ENCODE measurements around the gene CABP1.

The CABP1 gene

DNA sequence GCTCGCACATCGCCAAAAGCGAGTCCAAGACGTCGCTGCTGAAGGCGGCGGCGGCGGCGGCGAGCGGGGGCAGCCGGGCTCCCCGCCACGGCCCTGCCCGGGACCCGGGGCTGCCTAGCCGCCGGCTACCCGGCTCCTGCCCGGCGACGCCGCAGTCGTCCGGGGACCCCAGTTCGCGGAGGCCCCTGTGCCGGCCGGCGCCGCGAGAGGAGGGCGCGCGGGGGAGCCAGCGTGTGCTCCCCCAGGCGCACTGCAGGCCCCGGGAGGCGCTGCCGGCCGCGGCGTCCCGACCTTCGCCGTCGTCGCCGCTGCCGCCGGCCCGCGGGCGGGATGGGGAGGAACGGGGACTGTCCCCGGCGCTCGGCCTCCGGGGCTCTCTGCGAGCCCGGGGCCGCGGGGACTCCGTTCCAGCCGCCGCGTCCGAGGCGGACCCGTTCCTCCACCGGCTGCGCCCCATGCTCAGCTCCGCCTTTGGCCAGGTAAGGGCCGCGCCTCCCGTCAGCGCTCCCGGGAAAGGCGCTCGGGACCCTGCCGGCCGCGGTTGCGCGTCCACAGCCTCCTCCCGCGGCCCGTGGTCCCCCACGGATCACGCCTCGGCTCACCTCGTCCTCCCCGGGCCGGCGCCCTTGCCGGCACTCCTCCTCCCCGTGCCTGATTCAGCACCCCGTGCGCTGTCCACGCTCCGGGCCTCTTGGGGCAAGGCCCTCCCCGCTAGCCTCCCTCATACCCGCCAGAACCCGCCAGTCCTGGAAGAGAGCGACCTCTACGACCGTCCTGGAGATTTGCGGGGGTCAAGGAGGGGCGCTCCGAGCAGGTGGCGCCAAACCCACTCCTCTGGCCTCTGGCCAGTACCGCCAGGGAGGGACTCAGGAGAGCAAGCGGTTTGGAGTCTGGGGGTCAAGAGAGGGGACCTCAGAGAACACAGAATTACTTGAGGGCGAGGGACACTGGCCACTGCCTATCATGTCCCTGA is 721 bp downstream of the CABP1 start:
- DNase-seq, result no peak

GRCh38 chr12:120642121-120642520 is 1.7 kb downstream of the CABP1 start:
- no peak for DNase-seq

DNA sequence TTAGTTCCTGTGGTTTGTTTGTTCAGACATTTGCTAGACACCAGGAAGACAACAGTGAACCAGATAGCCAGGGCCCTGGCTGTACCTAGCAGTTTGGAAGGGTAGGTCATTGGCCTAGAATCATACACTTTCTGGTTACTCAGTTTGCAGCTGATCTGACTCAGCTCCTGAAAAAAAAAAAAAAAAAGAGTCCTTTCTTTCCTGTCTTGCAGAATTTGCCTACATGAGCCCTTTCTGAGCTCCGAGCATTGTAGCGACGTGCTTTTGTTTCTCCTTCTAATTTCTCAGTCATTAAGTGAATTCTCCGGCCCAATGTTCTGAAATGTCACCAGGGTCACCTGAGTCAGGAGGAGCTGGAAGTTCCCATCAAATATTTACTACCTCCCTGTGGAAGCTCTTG is 2.4 kb downstream of the CABP1 start:
- DNase-seq, result no peak

GRCh38 chr12:120643574-120643973 is 3.1 kb downstream of the CABP1 start:
- DNase-seq, result no peak

DNA sequence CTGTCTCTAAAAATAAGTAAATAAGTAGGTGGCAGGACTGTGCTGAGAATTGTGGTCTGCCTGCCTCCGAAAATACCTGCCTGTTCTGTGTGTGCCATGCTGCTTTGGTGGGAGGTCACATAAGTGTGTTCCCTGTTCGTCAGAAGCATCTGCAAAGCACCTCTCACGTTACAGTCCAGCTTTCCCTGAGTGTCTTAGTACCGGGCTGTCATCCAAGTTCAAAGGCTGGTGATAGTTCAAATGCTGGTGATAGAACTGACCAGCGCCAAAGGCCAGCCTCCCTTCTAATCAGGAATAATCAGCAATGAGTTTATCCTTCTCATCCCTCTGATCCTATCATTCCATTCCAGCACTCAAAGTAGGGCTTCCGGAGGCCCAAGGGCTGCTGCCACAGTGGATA is 5.6 kb downstream of the CABP1 start:
- no peak for DNase-seq

DNA sequence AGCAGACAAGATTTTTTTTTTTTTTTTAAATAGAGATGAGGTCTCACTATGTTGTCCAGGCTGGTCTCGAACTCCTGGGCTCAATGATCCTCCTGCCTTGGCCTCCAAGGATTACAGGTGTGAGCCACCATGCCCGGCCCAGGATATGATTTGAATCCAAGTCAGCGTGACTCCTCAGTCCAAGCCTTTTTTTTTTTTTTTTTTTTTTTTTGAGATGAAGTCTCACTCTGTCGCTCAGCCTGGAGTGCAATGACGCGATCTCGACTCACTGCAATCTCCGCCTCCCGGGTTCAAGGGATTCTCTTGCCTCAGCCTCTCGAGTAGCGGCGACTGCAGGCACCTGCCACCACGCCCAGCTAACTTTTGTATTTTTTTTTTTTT is 6.9 kb downstream of the CABP1 start:
- no peak for DNase-seq

GRCh38 chr12:120649442-120650232 is 9.2 kb downstream of the CABP1 start:
- no peak for DNase-seq

GRCh38 chr12:120650233-120650690 is 9.8 kb downstream of the CABP1 start:
- DNase-seq, result no peak

DNA sequence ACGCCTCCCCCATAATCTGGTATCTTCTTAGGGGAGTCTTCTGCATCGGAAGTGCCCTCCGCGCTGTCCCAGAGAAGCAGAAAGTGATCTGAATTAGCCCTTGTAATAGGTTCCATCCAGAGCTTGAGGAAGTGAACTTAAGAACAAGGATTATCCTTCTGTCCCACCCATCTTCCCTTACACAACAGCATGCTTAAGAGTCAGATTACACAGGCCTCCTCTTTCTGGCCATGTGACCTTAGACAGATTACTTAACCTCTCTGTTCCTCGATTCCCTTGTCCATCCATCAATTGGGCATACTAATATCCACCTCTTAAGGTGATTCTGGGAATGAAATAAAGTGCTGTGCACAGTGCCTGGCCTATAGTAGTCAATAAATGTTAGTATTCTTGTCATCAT is 11.4 kb downstream of the CABP1 start:
- DNase-seq, result no peak

- no peak for DNase-seq
Measured at GRCh38 chr12:120652656-120653435, 12.4 kb downstream of the CABP1 start.

DNA sequence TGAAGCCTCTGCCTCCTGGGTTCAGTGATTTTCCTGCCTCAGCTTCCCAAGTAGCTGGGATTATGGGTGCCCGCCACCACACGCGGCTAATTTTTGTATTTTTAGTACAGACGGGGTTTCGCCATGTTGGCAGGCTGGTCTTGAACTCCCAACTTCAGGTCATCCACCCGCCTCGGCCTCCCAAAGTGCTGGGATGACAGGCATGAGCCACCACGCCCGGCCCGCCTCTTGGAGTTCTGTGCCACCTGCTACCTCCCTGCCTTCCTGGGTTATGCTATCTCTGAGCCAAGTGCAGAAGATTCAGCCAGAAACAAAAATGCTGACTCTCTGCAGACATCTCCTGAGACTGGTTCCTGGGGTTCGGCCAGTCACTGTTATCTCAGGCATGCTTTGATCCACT is 13.2 kb downstream of the CABP1 start:
- no peak for DNase-seq

DNA sequence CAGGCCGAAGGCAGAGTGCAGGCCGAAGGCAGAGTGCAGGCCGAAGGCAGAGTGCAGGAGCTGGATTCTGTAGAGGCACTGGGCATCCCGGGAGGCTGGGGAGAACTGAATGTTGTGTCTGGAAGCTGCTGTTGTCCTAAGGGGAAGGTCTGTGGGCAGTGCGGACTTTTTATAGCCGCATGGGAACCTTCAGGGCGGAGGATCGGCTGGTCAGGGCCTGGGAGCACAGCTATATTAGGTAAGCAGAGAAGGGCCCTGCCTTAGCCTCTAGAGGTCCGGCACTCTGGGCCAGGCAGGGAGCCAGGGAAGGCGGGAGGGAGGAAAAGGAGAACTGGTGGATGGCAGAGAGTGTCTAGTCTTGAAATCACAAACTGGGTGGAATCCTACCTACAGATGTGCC is 14.2 kb downstream of the CABP1 start:
- no peak for DNase-seq

- DNase-seq, result no peak
Measured at GRCh38 chr12:120656008-120656407, 15.6 kb downstream of the CABP1 start.

DNA sequence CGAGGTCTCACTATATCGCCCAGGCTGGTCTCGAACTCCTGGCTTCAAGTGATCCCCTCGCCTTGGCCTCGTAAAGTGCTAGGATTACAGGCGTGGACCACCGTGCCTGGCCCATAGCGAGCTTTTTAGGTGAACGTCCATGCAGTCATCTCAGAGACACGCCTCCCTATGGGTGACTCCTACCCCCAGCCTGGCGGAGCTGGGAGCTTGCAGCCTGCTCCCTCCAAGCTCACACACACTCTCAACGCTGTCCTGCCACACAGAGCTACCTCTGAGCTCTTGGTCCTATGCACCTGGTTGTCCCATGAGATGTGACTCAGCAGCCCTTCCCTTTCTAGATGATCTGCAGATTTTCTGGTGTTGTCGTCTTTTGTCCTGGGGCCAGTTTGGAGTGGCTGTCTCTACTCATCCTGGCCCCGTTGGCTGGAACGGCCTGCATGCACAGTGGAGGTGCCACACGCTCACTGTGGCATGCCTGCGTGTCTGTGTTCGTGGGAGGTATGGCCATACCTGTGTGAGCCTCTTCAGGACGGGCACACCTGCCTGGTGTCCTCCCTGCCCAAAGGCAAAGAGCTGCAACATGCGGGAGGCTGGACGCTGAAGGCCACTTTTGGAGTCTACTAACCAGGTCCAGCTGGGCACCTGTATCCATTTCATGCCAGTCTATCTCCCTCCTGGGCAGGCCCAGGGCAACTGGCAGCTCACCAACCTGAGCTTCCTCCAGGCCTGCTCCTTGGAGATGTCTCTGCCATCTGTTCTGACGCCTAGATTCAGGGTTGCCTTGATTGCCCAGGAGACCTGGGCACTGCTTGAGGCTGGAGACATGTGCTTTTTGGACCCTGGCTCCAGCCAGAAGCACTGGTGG is 18.1 kb downstream of the CABP1 start:
- no peak for DNase-seq

DNA sequence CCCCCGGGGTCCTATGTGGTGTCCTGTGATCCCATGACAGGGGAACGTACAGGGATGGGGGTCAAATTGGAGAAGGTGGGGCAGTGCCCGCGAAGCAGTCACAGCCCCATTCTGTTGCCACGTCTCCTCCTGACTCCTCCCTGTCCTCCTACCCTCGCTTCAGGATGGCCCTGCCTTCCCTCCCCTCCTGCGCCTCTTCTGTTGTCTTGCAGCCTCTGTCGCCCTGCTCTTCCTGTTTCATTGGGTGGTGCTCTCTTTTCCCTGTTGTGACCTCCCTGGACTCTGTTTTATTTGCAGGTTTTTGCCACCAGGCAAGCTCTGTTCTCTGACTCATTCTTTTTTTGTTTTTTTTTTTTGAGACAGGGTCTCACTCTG is 18.7 kb downstream of the CABP1 start:
- DNase-seq, result no peak

- DNase-seq, result no peak
Measured at GRCh38 chr12:120661432-120661831, 21.0 kb downstream of the CABP1 start.

DNA sequence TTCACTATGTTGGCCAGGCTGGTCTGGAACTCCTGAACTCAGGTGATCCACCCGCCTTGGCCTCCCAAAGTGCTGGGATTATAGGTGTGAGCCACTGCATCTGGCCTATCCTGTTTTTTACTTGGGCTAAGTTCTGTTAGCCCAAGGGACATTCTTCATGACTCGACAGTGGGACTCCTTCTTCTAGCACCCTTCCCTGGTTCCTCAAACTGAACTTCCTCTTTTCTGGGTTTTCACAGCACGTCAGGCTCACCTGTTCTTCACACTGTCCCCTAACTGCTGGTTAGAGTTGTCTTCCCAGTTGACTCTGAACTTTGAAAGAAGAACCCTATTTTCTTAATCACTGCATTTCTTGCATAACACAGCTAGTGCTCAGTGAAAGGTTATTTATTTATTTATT is 22.5 kb downstream of the CABP1 start:
- DNase-seq, result no peak

- no peak for DNase-seq
Measured at GRCh38 chr12:120663741-120664140, 23.3 kb downstream of the CABP1 start.

- no peak for DNase-seq
Measured at GRCh38 chr12:120666571-120667390, 26.4 kb downstream of the CABP1 start.

DNA sequence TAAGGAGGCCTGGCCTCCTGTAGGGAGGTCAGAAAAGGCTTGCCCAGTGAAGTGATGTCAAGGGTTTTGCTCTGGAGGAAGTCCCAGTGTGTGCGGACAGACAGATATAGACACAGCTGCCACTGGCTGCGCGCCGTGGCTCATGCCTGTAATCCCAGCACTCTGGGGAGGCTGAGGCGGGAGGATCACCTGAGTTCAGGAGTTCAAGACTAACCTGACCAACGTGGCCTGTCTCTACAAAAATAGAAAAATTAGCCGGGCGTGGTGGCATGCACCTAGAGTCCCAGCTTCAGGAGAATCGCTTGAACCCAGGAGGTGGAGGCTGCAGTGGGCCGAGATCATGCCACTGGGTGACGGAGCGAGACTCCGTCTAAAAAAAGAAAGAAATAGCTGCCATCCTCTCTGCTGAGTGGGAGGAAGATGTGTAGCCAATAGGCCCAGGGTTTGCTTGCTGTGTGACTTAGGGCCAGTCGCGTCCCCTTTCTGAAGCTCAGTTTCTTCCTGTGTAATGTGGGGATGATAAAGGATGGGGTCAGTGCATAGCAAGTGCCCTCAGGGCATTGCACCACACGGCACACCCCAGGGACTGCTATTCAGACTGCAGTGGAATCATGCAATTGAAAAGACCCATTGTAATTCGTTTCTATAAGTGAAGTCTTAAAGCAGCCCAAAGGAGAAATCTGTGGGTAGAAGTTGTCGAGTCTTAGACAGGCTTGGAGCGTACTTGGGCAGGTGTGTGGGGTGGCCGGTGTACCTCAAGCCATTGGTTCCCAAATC is 27.9 kb downstream of the CABP1 start:
- no peak for DNase-seq

Data from DMS153 (cell line).